ENCODE results near the gene SH3GL2. TPM values are rescaled to one million over a fixed set of nuclear protein-coding genes. Genes with fewer than 3 reads are reported as not detected.

The SH3GL2 gene
- total and polyA plus RNA-seq, 2 donors (not counting 3 experiments of a cell fraction or from before 2014, with no cell fraction given), result 0.12 TPM; not detected in 1

GRCh38 chr9:17660158-17660557 lies 81.3 kb downstream of the SH3GL2 start:
- TF ChIP-seq MAX (IDR thresholded peaks at IDR 0.05; ENCODE audit: insufficient read depth, insufficient read length) (no peak), EZH2 (IDR thresholded peaks at IDR 0.05; ENCODE audit: borderline replicate concordance, low read depth, low read length, severe bottlenecking) (no peak), GATA2 (IDR thresholded peaks at IDR 0.05; ENCODE audit: insufficient read depth, insufficient read length, low read depth, low read length) (no peak), MYC (IDR thresholded peaks at IDR 0.05; ENCODE audit: low read depth, low read length) (no peak), POLR2A (IDR thresholded peaks at IDR 0.05; ENCODE audit: low read depth, low read length) (no peak), JUN (IDR thresholded peaks at IDR 0.05; ENCODE audit: borderline replicate concordance, insufficient read depth, insufficient read length, low read depth) (no peak), POLR2AphosphoS5 (IDR thresholded peaks at IDR 0.05; ENCODE audit: insufficient read depth, low read depth, low read length) (no peak), FOS (IDR thresholded peaks at IDR 0.05; ENCODE audit: borderline replicate concordance, insufficient read depth, low read length) (no peak)
- TF ChIP-seq, protein P1, sequence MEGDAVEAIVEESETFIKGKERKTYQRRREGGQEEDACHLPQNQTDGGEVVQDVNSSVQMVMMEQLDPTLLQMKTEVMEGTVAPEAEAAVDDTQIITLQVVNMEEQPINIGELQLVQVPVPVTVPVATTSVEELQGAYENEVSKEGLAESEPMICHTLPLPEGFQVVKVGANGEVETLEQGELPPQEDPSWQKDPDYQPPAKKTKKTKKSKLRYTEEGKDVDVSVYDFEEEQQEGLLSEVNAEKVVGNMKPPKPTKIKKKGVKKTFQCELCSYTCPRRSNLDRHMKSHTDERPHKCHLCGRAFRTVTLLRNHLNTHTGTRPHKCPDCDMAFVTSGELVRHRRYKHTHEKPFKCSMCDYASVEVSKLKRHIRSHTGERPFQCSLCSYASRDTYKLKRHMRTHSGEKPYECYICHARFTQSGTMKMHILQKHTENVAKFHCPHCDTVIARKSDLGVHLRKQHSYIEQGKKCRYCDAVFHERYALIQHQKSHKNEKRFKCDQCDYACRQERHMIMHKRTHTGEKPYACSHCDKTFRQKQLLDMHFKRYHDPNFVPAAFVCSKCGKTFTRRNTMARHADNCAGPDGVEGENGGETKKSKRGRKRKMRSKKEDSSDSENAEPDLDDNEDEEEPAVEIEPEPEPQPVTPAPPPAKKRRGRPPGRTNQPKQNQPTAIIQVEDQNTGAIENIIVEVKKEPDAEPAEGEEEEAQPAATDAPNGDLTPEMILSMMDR (IDR thresholded peaks at IDR 0.05; ENCODE audit: extremely low read depth in 1 of 2, insufficient read depth in 1 of 2, low read depth in 1 of 2, low read length in 2 of 2), result no peak
- Histone ChIP-seq H3K36me3 (ENCODE audit: control insufficient read depth in 2 of 2, extremely low read depth in 1 of 2, insufficient read depth in 2 of 2, low read length in 2 of 2) (no peaks in the 10 kb centered on the region), H3K79me2 (ENCODE audit: control insufficient read depth, insufficient read depth, low read length) (no peaks in the 10 kb centered on the region), H3K27ac (ENCODE audit: insufficient read depth, low read depth, low read length) (no peak overlapping the region), H3K27me3 (ENCODE audit: control insufficient read depth in 2 of 2, insufficient read depth in 2 of 2, low read length in 2 of 2) (no peaks in the 10 kb centered on the region), H3K9ac (replicated peaks; ENCODE audit: extremely low read depth, insufficient read depth, low read length) (no peak overlapping the region), H2AFZ (ENCODE audit: low read depth, low read length) (no peak overlapping the region), H3K9me1 (replicated peaks; ENCODE audit: control insufficient read depth, extremely low read depth, insufficient read depth, low read length) (no peaks in the 10 kb centered on the region), H4K20me1 (replicated peaks; ENCODE audit: control insufficient read depth, extremely low read depth, insufficient read depth, low read length) (no peaks in the 10 kb centered on the region), H3K4me1 (ENCODE audit: control insufficient read depth, extremely low read depth, insufficient read depth, low read length) (no peaks in the 10 kb centered on the region), H3K9me3 (replicated peaks; ENCODE audit: control insufficient read depth, insufficient read depth, low read length) (no peaks in the 10 kb centered on the region), H3K4me2 (ENCODE audit: insufficient read depth, low read length) (no peak overlapping the region), H3K4me3 (replicated peaks in 1 of 3; ENCODE audit: insufficient read depth in 1 of 3, low read depth in 1 of 3, low read length in 3 of 3) (no peak overlapping the region)
- BruUV-seq (replicated peaks), result no TSS peak
- FAIRE-seq (no peak), DNase-seq (ENCODE audit: low read depth, low spot score) (no peak)
- POLR2A ChIA-PET, result no interaction called here
- intact Hi-C loops (cut with micrococcal nuclease), result no loop called here
- dilution Hi-C loops (cut with MboI; ENCODE audit: extremely low pct_ligation_motif_present, low sequenced_read_pairs), result no loop called here
- CTCF ChIA-PET, result no interaction called here
